Neural progenitor cell (in vitro differentiated cells): Measurements from ENCODE around the gene CTU2.

Source experiments
- EZH2 ChIP-seq: fragments of 200-600 bp; sonication (generic); IDR thresholded peaks from 2 replicates; pipeline ENCODE4 v1.6.1; 2017; ENCODE audit warnings: antibody characterized with exemption, mild to moderate bottlenecking, moderate library complexity
- EZH2phosphoT487 ChIP-seq: fragments of 200-600 bp; sonication (generic); IDR thresholded peaks from 2 replicates; pipeline ENCODE4 v1.6.1; 2017; ENCODE audit warnings: antibody characterized with exemption
- TF ChIP-seq, protein P1 (sequence below): fragments of 200-600 bp; sonication (generic); IDR thresholded peaks from 2 replicates; pipeline ENCODE4 v1.5.1; 2017; ENCODE audit warnings: antibody characterized with exemption, mild to moderate bottlenecking

GRCh38 chr16:88705801-88706228 is 488 bp upstream of the CTU2 start:
- TF ChIP-seq, protein P1, sequence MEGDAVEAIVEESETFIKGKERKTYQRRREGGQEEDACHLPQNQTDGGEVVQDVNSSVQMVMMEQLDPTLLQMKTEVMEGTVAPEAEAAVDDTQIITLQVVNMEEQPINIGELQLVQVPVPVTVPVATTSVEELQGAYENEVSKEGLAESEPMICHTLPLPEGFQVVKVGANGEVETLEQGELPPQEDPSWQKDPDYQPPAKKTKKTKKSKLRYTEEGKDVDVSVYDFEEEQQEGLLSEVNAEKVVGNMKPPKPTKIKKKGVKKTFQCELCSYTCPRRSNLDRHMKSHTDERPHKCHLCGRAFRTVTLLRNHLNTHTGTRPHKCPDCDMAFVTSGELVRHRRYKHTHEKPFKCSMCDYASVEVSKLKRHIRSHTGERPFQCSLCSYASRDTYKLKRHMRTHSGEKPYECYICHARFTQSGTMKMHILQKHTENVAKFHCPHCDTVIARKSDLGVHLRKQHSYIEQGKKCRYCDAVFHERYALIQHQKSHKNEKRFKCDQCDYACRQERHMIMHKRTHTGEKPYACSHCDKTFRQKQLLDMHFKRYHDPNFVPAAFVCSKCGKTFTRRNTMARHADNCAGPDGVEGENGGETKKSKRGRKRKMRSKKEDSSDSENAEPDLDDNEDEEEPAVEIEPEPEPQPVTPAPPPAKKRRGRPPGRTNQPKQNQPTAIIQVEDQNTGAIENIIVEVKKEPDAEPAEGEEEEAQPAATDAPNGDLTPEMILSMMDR = no peak
- TF ChIP-seq EZH2phosphoT487 (no peak), EZH2 (no peak)
